HG03103 (cell line): ENCODE data around the gene CD34.

ENCODE experiments used
- ATAC-seq: cut with Tn5 transposase; IDR thresholded peaks from one replicate; pipeline ENCODE4 v1.9.1; 2021; ENCODE audit warnings: low read depth; ENCODE audit not compliant: unreplicated experiment

The CD34 gene

DNA sequence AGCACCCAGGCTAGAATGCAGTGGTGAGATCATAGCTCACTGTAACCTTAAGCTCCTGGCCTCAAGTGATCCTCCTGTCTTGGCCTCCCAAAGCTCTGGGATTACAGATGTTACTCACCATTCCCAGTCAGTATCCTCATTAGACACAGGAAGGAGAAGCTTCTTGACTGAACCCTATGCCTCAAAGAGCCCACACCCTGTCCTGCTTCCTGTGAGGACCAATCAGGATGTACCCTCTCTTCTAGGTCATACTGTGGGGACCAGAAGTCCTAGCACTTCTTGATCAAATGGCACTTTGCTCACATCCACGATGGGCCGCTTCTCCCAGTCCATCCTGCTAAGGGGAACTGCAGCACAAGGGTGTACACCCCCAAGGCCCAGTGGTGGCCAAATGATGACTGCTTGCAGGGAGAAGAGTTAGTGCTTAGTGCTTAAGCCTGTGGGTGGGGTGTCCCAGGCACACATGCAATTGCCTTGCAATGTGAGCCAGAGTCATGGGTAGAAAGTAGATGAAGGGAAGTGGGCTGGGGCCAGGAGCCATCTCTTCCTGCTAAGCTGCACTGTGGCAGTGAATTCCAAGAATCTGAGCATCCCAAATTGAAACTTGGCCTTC is 9.8 kb downstream of the CD34 start:
- no peak for ATAC-seq

DNA sequence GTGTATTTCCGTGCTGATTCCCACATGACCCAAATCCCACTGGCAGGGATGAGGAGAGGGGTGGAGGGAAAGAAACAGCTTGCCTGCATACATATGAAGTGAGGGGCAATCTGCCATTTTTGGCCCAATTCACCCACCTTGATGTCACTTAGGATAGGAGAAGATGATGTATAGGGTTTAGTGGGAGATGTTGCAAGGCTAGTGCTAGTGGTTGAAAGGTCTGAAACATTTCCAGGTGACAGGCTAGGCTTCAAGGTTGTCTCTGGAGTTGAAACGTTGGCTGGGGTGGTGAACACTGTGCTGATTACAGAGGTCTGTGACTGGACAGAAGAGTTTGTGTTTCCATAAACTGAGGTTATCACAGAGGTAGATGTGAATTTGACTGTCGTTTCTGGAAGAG is 12.1 kb downstream of the CD34 start:
- no peak for ATAC-seq

DNA sequence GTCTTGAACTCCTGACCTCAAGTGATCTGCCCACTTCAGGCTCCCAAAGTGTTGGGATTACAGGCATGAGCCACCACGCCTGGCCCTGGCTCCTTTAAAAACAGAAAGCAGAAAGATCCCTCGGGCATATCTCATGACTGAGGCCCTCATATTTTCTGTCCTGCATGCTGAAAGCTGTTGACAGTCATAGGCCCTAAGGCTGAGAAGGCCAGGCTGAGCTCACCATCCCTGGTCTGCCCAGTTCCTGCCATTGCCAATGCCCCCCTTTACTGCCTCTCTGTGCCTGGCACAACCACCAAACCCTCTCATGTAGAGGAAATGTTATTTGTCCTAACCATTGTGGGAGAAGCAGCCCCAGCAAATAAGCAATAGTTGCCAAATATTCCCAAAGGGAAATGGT is 12.7 kb downstream of the CD34 start:
- ATAC-seq: no peak

DNA sequence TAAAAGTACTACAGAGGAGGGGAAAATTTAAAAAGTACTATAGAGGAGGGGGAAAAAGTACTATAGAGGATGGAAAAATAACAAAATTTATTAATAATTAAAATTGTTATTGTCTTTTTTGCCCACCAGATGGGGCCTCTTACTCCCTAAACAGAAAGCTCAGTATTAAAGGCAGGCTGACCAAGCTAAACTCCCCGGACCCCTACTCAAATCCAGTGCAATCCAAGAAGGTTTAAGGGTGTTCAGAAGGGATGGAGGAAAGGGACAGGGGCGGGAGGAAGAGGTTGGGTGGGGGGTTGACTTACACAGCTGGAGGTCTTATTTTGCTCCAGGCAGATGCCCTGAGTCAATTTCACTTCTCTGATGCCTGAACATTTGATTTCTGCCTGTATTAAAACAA is 13.7 kb downstream of the CD34 start:
- no peak for ATAC-seq

DNA sequence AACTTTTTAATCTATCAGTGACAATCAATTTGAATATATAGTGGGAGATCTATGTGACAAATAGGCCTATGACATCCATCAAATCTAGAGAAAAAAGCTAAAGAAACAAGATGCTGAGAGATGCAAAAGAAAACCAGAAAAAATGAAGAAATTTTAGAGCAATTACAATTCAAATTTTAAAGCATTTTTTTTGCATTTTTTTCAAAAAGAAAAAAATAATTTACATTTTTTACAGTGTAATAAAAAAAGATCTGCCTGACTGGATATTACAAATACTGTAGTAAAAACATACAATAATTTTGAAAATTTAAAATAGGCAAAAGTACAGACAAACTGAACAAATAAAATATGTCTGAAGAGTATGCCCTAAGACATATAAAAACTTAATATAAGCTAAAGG is 14.4 kb downstream of the CD34 start:
- ATAC-seq: no peak

DNA sequence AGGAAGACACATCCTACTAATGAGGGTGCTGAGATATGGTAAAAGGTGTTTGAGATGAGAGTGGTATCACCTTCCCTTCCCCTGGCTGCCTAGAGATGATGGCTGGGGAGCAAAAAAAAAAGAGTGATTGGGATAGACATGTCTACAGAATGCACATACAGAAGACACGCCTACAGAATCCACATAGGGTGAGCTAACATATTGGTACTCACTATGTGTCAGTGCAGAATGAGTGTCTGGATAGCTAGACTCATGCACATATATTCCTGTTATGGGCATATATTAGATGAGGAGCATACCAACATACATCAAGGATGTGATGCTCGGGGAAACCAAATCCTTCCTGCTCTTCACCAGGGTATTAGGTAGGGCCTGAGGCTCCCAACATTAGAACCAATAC is 16.2 kb downstream of the CD34 start:
- no peak for ATAC-seq

DNA sequence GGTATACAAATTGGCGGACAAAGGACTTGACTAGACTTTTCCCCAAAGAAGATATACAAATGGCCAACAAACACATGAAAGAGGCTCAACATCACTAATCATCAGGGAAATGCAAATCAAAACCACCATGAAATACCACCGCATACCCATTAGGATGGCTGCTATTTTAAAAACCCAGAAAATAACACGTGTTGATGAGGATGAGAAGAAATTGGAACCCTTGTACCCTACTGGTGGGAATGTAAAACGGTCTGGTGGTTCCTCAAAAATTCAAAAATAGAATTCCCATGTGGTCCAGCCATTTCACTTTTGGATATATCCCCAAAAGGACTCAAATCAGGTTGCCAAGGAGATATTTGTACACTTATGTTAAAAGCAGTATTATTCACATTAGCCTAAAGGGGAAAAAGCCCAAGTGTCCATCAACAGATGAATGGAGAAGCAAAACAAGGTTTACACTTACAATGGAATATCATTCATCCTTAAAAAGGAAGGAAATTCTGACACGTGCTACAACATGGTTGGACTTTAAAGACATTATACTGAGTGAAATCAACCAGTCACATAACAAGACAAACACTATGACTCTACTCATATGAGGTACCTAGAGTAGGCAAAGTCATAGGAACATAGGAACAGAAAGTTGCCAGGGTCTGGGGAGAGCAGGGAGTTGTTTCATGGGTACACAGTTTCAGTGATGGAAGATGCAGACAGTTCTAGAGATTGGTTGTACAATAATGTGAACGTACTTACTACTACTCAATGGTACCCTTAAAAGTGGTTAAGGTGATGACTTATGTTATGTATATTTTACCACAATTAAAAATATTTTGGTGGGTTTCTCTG is 17.0 kb downstream of the CD34 start:
- no peak for ATAC-seq

DNA sequence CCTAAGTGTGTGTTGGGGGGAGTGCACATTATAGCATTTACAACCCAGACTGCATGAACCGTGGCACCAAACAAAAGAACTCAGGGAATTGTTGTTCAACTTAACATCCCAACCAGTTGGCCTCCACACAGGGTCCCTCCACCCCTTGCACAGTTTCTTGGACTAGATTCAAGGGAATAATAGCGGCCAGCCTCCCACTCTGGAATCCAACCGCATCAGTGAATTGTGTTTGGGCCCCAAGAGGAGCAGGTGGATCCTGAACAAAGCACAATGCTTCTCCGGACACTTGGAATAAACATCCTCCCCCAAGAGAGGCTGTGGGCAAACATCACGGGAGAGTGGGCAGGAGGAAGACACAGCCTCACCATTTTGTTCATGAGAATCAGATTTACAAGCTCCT is 18.2 kb downstream of the CD34 start:
- ATAC-seq: no peak

DNA sequence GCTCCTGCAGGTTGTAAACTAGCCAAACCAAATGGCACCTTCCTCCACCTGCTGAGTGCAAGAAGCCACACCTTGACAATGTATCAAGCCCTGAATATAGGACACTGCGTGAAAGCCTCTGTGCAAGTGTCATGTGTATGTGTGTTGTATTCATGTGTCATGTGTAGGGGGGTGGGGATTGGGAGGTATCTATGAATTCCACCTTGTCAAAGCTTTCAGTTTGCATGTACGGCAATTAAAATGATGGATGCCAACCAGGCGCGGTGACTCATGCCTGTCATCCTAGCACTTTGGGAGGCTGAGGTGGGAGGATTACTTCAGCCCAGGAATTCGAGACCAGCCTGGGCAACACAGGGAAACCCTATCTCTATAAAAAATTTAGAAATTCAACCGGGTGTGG is 19.8 kb downstream of the CD34 start:
- ATAC-seq: no peak

DNA sequence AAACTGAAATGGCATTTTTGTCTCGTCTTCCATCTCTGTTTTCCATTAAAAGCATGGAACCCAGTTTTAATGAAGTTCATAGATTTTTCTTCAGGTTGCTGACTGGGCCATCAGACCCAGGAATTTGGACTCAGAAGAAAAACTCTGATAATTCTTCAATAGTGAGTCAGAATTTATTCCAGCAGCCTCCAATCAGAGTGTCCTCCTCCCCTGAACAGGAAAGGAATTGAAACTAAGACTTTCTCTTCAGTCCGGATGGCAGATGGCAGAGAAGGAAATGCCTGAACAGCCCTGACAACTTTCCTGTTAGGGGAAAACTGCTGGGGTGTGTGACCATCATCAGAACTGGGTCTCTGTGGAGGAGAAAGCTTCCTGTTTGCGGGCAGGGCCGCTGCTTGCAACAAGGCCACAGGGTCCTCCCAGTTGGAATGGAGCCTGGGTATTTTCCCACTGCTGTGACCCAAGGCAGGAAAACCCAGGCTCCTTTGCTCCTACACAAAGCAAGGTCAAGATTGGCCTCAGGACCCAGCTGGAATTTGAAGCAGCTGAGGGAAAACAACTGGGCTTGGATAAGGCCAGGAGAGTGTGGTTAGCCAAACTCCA is 20.7 kb downstream of the CD34 start:
- no peak for ATAC-seq

DNA sequence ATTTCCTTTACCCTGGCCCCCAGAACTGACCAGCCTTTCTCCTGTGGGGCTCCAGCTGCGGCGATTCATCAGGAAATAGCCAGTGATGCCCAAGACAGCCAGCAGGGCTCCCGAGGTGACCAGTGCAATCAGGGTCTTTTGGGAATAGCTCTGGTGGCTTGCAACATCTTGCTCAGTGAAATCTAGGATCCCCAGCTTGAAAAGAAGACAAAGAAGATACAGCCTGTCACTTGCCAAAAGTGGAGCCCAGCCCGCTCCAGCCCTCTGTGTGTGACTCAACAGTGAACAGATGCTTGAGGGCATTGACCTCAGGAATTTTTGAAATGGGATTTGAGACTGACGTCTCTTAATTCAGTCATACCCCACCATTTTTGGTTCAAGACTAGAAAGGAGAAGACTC is 22.3 kb downstream of the CD34 start:
- ATAC-seq: no peak

DNA sequence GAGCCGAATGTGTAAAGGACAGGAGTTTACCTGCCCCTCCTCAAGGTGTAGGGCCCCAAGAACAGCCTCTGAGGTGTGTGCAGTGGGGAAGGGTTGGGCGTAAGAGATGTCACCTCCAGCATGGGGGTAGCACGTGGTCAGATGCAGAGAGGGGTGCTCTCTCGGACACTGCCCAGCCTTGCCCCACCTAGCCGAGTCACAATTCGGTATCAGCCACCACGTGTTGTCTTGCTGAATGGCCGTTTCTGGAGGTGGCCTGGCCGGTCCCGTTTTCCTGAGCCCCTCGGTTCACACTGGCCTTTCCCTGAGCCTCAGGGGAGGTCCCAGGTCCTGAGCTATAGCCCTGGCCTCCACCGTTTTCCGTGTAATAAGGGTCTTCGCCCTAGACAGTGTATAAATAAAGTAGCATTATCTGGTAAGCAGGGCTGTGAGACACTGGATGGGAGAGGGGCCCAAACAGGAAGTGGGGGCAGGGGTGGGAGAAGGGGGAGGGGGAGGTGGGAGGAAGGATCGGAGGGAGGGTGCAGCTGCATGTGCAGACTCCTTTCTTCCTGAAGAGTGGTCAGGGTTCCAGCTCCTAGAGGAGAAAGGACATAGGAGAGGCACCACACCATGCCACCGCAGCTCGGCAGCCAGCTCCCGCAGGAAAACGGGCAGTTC is 23.3 kb downstream of the CD34 start:
- no peak for ATAC-seq

DNA sequence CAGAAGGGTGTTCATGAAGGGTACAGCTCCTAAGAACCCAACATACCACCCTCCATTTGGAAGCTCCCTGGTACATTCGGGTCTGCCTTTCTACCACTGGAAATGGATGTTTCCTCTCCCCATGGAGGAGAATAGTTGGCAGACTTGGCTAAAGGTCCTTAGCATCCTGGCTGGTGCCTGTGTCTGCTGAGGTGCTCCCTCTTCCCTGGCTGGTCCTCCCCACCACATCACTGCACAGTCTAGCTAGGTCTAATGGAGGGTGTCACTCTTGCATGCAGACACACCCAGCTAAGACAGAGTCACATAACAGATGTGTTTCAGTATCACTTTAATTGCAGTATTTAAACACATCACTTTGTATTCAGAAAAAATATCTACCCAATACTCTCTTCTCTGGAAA is 24.7 kb downstream of the CD34 start:
- ATAC-seq: no peak

DNA sequence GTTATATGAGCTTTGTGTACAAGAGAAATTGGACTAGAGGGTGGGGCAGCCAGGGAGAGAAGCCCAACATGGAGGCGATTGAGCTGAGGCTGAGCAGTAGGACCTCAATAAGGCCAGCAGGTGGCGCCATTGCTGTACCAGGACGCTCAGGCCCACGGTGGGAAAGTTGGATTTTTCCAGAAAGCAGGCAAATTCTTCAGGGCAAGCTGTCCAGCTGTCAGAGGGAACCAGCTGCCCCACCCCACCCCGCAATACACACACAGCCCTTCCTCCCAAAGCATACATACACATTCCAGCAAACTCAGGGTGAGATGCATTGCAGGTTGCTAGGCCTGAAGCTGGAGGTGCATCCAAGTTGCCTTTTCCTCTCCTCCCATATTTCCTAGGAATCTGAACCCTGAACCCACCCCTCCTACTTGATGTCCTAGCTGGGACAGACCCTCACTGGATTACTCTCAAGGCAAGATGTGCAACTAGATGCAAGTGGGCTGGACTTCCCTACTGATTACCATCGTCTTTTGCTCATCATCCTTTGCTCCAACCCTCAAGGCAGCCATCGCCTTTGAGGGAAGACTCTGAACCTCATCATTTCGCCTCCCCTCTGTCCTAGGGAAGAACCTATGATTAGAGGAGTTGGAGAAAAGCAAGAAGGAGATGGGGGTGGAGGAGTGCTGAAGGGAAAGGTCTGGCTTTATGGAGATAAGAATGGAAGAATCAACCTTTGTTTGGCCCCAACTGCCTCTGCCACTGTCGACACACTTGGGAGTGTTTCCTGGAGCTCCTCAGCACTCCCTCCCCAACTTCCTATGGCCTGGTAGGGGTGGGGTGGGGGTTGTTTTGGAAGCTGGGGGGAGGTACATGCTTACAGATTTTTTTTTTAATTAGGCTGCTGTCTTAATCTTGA is 25.5 kb downstream of the CD34 start:
- peak; percentile 58 for ATAC-seq

DNA sequence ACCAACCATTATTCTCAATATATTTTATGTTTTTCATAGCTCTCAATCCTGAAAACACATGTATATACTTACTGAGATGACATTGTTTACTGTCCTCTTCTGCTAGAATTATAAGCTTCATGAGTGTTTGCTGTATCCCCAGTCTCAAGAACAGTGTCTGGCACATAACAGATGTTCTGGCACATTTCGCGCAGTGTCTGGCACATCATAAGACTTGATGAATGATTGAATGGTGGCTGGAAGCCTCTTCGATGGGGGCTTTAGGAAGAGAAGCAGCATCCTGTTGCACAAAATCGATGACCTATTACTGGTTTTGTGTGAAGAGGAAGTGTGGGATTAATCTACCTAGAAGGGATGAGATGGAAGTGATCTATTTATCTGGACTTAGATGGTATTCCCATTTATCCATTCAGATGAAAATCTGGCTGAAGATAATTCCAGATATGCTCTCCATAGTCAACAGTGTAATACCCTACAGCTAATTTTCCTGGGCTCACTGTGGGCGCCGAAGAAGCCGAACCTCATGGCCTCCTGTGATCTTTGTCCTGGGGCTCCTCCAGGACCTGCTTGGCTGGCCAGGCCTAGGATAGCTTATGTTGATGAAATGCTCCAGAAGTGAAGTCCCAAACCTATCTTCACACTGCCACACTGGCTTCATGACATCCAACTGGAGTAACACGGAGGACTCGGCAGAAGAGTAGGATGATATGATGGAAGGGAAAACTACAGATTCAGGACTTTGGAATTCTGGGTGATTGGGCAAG is 26.5 kb downstream of the CD34 start:
- no peak for ATAC-seq

DNA sequence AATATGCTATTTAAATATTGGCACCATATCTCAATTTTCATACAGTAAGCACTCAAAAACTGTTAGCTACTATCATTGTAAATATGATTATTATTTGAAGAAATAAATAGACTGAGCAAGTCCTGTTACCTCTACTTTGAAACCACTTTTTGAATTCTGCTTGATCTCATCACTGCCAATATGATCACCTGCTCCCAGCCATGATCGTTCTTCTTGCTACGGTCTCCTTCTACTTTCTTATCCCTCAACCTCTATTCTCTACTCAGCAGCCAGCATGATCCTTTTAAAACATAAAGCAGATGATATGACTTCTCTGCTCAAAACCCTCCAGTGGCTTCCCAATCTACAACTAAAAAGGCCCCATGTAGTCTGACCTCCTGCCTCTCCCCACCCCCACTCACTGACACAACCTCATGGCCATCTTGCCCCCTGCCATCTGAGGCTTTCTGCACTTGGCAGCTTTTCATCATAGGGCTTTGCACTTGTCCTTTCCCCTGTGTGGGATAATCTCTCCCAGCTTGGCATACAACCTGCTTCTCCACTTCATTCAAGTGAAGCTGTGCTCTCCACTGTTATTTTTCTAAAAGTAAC is 27.2 kb downstream of the CD34 start:
- ATAC-seq: no peak

DNA sequence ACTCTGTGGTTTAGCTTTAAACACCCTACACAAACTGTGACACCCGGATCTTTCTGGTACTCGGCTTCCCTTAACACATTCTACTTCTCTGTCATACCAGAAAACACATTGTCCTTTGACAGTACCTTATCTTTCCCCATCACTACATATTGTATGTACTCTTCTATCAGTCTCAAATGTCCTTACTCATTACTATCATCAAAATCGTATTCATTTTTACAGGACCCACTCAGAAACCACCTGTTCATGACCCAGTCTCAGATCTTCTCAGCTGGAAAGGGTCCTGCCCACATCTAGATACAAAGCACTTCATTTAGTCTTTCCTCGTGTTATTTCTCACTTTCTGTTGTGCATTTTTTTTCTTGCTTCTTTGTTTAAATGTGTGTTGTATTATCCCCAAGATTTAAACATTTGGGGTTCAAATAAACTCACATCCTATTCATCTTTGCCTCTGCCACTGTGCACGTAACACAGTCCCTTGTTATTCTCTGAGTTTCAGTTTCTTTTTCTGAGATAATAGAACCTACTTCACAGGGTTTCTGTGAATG is 27.7 kb downstream of the CD34 start:
- ATAC-seq: no peak

DNA sequence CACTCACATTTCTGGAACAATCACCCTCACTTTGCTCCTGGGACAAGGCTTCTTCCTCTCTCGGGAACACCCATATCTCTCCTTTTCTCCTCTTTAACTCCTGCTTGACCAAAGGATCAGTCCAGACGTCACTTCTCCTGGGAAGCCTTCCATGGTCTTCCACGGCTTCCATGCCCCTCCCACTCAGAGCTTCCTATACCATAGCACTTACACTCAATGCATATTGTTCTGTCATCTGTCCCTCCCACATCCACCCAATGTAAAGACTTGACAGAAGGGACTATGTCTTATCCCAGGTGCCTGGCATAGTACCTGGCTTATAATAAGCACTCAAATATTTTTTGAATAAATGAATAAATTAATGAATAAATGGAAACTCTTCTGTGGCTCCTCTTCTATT is 28.2 kb downstream of the CD34 start:
- ATAC-seq: no peak

DNA sequence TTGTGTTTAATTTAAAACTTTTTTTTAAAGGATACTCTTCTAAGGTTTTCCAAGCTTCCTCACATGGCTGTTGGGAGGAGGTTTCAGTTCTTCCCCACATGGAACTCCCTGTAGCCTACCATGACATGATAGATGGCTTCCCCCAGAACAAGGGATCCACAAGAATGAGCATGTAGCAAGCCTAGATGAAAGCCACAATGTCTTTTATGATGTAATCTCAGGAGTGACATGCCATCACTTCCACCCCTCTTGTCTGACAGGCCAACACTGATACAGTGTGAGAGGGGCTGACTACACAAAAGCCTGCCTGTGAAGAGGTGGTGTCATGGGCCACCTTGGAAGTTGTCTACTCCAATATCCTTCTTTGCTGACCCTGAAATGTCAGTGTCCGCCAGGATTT is 32.0 kb downstream of the CD34 start:
- no peak for ATAC-seq
